Bronchus fibroblast of lung (primary cell): Measurements from ENCODE around the gene SNED1. TPM values are rescaled to one million over a fixed set of nuclear protein-coding genes. Genes with fewer than 3 reads are reported as not detected.

ENCODE experiments used
- total RNA-seq: library from RNA; depleted of rRNA; stranded (reverse); fragments of >200 nt; gene quantifications from 2 replicates; pipeline ENCODE4 v1.2.3, GENCODE V29; 2015

The SNED1 gene
- total RNA-seq, result 8.6 and 9.1 TPM in 2 replicates

GRCh38 chr2:240997856-240998705 lies at the start of gene SNED1:
Gene SNED1, plus strand, starts transcription at chr2:240998618. Its CDS starts 220 bp downstream, at chr2:240998838.

DNA sequence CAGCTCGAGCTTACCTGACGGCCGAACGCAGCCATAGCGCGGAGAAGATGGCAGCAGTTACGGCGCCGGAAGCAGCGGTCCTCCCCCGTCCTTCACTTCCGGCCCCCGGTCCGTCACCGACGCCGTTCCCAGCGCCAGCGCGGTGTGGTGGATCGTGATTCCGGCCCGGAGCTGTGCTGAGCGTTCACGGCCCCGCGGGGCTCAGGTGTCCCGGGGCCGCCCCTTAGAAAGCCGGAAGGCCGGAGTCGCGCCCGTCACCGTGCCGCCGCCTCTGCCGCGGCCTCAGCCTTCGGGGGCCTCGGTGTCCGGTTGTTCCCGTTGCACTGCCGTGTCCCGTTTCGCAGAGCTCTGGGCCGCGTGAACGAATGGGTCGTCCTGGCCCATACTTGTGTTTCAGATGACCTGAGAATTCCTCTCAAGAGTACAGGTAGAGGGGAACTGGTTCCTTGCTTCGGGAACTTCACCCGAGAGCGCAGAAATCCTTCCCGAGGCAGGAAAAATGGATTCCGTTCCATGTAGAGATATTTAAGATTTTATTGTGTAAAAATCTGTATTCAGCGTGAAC lies 103.9 kb downstream of the SNED1 start, which contains the start of gene MTERF4:
TSS of gene MTERF4 (minus strand) at position 49 of the 565 bp plus-strand sequence. CDS start at position 35, 14 bp downstream.

Other genes with a start within 250 kb of the SNED1 start
- 0.17 TPM in 1 of 2 replicates, not detected in the other for gene KIF1A, start 178.4 kb upstream of the SNED1 start, total RNA-seq
- gene AGXT, start 129.8 kb upstream of the SNED1 start, total RNA-seq, result 0.15 TPM in 1 of 2 replicates, not detected in the other
- gene MAB21L4, start 102.5 kb upstream of the SNED1 start, total RNA-seq, result not detected in 2 replicates
- not detected in 2 replicates for gene CROCC2, start 92.3 kb upstream of the SNED1 start, total RNA-seq
- 24.7 and 27.6 TPM in 2 replicates for gene MTERF4, start 103.7 kb downstream of the SNED1 start, total RNA-seq
- 6.1 and 7.1 TPM in 2 replicates for gene PASK, start 150.9 kb downstream of the SNED1 start, total RNA-seq
- 68.8 and 69.6 TPM in 2 replicates for gene PPP1R7, start 151.8 kb downstream of the SNED1 start, total RNA-seq
- under 0.01 and 0.30 TPM in 2 replicates for gene ANO7, start 190.1 kb downstream of the SNED1 start, total RNA-seq